Measurements from ENCODE around the gene ASB5.
"Not testable (repeated sequence)": the region's sequence is repeated elsewhere in the genome, so short reads cannot be mapped to it uniquely, and the experiment has no call there.

- TF ChIP-seq CTCF (conservative IDR thresholded peaks at IDR 0.05; ENCODE audit: low read length); EZH2phosphoT487 (IDR thresholded peaks at IDR 0.05; ENCODE audit: borderline replicate concordance): not testable (repeated sequence)
Observed at GRCh38 chr4:176212351-176212750, 56.7 kb downstream of the ASB5 start.
